ENCODE results near the gene HTD2.
"Not testable (repeated sequence)": the region's sequence is repeated elsewhere in the genome, so short reads cannot be mapped to it uniquely, and the experiment has no call there.

HTD2 gene

DNA sequence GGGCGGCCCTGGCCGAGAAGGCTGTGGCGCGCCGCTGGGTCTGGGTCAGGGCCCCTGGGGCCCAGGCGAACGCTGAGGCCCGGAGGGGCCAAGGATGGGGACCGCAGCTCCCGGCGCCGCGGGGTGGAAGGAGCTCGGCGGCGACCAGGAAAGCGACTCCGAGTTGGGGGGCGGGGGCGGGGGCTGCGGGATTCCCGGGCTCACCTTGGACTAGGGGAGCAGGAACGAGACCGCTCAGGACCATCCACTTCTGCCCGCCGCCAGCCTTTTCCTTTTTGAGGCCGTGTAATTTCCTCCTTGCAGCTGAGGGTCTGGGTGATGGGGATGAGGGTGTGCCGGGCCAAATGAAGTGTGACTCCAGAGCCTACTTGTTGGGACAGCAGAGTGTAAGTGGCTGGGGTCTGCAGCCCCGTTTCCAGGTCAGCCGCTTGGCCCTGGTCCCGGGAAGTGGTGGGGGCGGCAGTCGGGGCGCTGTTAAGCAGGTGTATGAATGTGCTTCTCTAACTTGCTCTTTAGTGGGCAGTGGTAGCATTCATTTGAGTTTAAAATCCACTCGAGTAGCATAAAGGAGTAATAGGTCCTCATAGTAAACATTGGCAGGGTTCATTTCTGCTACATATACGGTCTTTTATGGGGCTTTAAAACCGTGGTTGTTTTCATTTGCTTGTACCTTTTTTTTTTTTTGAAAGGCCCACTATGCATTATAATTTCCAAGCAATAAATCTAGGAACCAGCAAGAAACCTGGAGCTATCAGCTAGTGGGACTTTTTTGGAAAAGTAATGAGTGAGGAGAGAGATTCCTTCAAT is 27.1 kb downstream of the HTD2 start:
- DNase-seq = no peak

DNA sequence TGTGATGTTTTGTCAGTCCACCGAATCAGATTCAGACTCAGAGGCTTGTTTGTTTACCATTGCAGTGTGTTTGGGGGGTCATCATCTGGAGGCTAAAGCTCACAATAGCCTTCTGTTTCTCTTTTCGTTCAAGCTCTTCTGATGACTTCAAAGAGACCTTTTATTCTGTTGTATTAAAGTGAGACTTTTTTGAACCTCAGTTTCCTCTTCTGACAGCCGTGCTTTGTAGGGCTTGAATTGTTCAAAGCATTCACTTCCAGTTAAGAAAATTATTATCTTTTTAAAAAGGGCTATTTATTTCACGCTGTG is 27.6 kb downstream of the HTD2 start:
- no peak for DNase-seq

DNA sequence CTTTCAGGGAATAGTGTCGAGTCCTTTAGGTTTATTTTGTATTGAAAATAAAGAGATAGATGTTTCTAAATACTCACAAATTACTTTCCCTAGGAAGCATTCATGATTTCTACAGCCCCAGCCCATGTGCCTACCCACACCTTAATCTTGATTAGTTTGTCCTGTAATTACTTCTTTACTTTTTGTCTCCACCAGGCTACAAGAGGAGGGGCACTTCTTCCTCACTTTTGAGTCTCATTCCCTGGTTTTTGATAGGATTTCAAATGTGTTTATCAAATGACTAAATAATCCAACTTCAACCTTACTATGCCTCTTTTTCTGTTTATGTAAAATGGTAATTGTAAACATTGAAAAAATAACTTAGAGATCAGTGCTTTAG is 28.2 kb downstream of the HTD2 start:
- DNase-seq = no peak

DNA sequence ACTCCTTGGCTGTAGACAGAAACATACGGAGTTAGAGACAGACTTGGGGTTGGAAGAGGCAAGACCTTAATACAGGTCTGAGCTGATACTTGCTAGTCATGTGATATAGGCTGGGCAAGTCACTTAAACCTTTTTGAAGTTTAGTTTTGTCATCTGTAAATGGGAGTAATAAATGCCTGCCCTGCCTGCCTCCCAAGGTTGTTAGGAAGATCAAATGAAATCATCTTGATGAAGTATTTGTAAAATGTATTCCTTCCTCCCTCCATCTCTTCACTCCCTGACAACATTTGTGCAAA is 29.3 kb downstream of the HTD2 start:
- DNase-seq = no peak

DNA sequence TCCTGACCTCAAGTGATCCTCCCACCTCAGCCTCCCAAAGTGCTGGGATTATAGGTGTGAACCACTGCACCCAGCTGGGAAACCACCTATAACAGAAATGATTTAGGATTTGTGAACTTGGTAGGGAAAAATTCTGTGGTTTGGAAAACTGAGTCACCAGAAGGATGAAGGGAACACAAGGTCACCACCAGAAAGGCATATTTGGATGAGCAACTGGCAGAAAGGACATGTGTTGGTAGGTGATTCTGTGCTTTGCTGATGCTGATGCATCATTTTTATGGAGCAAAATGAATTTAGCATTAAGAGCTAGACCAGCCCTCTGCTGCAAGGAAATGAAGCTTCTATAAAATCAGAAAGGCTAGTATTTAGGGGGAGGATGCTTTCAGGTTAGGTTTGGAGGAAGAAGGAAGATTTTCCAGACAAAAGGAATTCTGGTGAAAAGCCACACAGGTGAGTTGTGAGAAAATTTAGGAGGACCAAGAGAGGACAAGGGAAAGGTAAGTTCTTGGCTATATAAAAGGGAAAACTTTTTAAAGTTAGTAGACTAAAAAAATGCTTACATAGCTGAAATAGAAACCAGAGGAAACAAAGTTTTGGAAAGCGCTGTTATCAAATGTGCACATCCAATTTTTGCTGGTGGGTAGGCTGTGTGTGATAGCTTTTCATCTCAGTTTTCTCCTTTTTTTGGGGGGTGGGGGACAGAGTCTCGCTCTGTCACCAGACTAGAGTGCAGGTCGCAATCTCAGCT is 30.0 kb downstream of the HTD2 start:
- no peak for DNase-seq

GRCh38 chr3:58337190-58337589 is 30.9 kb downstream of the HTD2 start:
- DNase-seq = no peak

DNA sequence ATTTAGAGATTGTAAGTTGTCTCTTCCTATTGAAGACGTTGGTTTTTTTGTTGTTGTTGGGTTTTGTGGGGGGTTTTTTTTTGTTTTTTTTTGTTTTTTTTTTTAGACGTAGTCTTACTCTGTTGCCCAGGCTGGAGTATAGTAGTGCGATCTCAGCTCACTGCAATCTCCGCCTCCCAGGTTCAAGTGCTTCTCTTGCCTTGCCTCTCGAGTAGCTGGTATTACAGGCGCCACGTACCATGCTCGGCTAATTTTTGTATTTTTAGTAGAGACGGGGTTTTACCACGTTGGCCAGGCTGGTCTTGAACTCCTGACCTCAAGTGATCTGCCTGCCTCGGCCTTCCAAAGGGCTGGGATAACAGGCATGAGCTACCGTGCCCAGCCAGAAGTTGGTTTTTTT is 32.8 kb downstream of the HTD2 start:
- DNase-seq = not testable (repeated sequence)

- DNase-seq = no peak
These were observed 34.4 kb downstream of the HTD2 start for GRCh38 chr3:58340594-58341244.

DNA sequence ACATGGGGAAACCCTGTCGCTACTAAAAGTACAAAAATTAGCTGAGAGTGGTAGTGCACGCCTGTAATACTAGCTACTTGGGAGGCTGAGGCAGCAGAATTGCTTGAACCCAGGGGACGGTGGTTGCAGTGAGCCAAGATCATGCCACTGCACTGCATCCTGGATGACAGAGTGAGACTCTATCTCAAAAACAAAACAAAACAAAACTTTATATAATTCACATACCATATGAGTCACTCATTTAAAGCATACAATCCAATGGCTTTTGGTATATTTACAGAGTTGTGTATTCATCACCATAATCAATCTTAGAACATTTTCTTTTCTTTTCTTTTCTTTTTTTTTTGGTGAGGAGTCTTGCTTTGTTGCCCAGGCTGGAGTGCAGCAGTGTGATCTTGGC is 35.1 kb downstream of the HTD2 start:
- DNase-seq = no peak

- no peak for DNase-seq
These were observed 36.4 kb downstream of the HTD2 start for GRCh38 chr3:58342676-58343075.

DNA sequence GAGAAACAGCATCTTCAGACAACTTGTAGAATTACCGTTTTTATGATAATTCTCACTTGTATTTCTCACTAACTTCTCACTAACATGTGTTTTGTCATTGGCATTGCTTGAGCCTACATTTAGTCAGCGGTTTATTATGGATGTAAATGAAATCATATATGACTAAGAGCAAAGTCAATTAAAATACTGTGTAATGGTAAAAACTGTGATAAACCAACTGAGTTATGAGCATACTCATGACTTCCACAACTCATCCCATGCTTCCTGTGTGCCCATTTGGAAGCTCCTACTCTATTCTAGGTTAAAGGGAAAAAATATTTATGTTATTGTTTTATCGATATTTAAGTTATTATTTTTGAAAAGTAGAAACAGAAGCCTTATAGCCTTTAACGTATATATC is 39.1 kb downstream of the HTD2 start:
- DNase-seq = no peak

- no peak for DNase-seq
These were observed 40.0 kb downstream of the HTD2 start for GRCh38 chr3:58346368-58346767.

GRCh38 chr3:58347984-58348383 is 41.7 kb downstream of the HTD2 start:
- DNase-seq = no peak

DNA sequence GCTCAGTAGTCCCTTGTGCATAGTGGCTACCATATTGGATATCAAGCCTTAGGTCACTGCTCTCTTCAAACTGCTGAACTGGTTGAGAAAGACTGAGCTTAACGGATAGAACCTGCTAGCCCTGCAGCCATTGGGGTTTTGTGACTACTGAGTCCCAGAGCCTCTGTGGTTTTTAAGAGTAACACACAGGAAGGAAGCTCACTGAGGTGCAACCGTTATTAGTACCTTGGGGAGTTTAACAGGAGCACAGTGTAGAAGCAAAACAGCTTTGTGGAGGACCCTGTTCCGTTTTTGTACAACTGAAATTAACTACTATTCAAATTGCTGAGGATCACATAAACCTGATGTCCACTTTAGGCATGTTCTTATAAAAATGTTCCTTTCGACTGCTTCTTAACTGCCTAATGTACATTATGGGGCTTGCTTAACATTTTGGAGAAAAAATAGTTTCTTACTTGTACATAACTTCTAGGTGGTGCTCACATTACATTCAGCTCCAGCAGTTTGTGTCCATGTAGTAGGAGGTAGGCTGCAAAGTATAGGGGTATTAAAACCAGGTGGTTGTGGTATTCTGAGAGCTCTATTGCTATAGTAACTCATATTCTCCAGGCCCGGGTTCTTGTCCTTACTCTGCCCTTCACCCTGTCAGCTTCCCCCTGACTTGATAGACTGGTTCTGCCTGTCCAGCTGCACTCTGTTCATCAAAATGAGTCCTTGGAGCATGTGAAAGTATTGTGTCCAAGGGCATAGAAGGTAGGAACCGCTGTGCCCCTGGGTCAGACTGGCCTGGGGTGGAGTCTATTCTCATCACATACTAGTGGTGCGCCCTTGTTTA is 43.7 kb downstream of the HTD2 start:
- DNase-seq = no peak

DNA sequence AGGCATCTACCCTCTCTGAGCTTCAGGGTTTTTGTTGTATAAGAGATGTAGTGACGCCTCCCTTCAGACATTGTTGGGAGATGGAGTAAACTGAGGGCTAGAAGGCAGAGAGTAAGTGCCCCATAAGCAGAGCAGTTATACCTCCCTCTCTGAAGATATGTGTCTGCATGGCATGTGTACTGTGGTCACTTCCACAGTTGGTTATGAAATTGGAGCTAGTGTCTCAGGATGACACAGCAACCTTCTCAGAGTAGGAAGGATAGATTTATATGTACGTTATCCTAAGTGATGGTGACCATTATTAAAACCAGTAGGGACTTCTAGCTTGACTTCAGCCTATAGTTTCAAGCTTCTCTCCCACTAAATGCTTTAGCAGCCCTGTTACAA is 44.3 kb downstream of the HTD2 start:
- no peak for DNase-seq

GRCh38 chr3:58351920-58352319 is 45.6 kb downstream of the HTD2 start:
- no peak for DNase-seq

GRCh38 chr3:58352626-58353025 is 46.3 kb downstream of the HTD2 start:
- DNase-seq = no peak

DNA sequence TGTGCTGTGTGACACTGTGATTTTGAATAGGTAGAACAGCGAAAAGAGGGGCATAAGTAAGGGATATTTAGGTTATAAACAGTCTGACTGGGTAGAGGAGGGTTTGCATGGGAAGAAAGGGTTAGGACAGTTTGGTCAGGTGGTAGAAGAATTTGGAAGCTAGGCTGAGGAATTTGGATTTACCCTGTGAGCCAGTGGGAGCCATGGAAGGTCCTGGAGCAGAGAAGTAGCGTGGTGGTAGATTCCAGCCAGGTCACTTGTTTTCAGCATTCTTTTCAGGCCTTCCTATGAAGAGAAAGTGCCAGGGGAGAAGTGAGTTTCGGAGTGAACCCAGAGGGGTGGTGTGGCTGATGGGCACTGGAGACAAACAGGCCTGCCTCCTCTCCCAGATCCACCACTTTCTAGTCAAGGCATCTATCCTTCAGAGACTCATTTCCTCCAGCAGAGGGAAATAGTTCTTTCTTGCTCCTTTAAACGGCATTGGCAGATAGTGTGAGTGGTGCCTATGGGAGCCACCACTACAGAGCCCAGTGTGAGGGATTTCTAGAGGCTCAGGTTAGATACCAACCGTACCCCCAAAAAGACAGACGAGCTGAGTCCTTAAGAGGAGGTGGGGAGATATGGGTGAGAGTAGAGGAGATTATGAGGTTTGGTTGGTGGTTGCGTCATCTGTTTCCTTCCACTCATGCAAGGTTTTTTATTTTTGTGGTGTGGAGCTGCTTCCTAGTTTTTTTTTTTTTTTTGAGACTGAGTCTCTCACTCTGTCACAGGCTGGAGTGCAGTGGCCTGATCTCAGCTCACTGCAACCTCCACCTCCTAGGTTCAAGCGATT is 47.6 kb downstream of the HTD2 start:
- DNase-seq = no peak

- DNase-seq = no peak
These were observed 48.9 kb downstream of the HTD2 start for GRCh38 chr3:58355179-58355578.

DNA sequence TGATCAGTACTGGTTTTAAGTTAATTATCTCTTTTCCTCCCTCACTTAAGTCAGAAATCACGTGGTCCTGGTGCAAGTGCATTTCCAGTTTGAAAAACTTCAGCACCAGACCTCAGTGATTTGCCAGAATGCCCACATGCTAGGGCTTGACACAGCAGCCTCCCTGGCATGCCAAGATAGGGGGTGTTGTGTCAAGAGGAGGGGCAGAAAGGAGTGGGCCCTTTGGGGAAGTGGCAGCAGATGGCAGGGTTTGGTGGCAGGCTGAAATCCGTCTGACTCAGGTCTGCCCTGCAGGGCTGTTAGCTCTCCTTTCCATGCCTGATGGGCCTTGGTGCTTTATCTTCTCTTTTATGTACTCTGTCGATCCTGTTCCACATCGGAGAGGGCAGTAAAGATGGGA is 49.7 kb downstream of the HTD2 start:
- DNase-seq = no peak

DNA sequence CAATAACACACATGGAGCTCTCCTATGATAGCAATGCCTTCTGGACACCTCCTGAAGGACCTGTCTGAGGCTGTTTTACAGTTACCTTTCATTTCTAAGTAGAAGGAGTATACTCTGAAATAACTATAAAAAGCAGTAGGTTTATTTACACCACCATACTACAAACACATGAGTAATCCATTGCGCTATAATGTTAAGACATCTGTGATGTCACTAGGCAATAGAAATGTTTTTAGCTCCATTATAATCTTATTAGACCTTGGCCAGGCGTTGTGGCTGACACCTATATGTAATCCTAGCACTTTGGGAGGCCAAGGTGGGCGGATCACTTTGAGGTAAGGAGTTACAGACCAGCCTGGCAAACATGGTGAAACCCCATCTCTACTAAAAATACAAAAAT is 51.1 kb downstream of the HTD2 start:
- DNase-seq = no peak

GRCh38 chr3:58358092-58358491 is 51.8 kb downstream of the HTD2 start:
- DNase-seq = no peak

DNA sequence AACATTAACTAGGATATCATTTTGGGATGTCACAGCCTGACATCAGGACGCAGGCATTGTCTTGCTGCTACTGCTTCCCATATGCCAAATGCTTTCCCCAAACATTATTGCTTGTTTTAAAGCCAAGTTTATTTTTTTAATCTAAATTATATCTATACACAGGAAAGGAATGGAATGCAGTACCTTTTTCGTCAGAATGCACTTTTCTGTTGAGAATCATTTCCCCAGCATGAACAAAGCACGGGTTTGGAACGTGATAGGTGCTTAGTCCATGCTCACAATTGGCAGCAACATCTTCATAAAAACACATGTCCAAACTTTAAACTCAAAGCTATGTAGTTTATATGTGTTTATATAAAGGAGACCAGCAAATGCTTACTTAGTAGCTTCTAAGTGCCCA is 52.5 kb downstream of the HTD2 start:
- no peak for DNase-seq
